Astrocyte of the spinal cord (primary cell): ENCODE results near the gene MDC1.

ENCODE experiments used
- DNase-seq: peaks from one replicate; pipeline ENCODE4 v3.0.0; 2011; ENCODE audit warnings: low read depth, low spot score
- H3K4me3 ChIP-seq: 2 replicates; pipeline ENCODE4 v1.5.1; 2011; ENCODE audit warnings: low read depth, mild to moderate bottlenecking, low read length, moderate library complexity
- in situ Hi-C: cut with HindIII; loops from 2 replicates; pipeline ENCODE4 v1.10.0; 2017; ENCODE audit warnings: low sequenced_read_pairs
- TF ChIP-seq, protein P1 (sequence below): IDR thresholded peaks from 2 replicates; pipeline ENCODE4 v1.5.1; 2012; ENCODE audit warnings: low read depth, mild to moderate bottlenecking, low read length, inconsistent platforms

Gene MDC1

DNA sequence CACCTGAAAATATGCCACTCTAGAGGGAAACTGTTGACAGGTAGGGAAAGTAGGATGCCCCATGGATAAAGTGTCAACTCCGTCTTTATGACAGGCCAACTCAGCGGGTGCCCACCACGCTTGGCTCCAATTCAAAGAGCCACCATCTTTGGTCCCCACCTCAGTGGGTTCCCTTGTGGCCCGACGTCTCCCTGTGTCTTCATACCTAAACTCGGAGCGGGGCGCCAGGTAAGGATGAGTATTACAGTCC lies 277 bp downstream of the MDC1 start:
- TF ChIP-seq, protein P1, sequence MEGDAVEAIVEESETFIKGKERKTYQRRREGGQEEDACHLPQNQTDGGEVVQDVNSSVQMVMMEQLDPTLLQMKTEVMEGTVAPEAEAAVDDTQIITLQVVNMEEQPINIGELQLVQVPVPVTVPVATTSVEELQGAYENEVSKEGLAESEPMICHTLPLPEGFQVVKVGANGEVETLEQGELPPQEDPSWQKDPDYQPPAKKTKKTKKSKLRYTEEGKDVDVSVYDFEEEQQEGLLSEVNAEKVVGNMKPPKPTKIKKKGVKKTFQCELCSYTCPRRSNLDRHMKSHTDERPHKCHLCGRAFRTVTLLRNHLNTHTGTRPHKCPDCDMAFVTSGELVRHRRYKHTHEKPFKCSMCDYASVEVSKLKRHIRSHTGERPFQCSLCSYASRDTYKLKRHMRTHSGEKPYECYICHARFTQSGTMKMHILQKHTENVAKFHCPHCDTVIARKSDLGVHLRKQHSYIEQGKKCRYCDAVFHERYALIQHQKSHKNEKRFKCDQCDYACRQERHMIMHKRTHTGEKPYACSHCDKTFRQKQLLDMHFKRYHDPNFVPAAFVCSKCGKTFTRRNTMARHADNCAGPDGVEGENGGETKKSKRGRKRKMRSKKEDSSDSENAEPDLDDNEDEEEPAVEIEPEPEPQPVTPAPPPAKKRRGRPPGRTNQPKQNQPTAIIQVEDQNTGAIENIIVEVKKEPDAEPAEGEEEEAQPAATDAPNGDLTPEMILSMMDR = no peak
- in situ Hi-C loops = no loop called here
- peak overlapping the region; percentile 78 for H3K4me3 ChIP-seq
- no peak for DNase-seq

DNA sequence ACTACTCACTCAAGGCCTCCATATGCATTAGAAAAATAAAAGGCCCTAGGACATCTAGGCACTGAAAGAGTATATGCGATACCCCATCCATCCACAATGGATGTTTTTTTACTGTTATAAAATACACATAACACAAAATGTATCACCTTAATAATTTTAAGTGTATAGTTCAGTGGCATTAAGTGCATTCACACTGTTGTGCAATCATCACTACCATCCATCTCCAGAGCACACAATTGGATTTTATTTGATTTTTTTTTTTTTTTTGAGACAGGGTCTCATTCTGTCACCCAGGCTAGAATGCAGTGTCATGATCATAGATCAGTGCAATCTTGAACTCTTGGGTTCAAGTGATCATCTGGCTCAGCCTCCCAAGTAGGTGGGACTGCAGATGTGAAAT lies 2.8 kb downstream of the MDC1 start:
- no peak overlapping the region for H3K4me3 ChIP-seq
- DNase-seq = no peak
- TF ChIP-seq, protein P1 = no peak
- in situ Hi-C loops = no loop called here

DNA sequence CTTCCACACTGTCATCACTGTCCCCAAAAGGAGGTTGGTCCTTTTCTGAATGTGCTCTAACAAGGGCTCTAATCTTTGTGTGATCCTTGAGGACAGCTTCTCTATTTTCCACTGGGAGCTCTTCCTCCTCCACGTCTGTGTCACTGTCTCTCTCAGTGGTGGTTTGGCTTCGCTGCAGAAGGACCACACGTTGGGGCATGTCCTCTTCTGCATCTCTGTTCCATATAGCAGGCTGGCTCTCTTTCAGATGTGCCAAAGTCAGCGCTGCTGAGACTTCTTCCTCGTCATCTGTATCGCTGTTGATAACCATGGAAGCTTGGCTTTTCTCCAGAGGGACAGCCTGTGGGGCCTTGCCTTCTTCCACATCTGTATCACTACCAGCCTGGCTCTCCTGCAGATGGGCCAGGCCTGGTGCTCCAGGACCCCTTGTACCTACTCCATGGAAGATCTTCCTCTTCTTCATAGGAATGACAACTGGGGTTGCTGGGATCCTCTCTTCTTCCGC lies 4.6 kb downstream of the MDC1 start:
- in situ Hi-C loops = no loop called here
- TF ChIP-seq, protein P1 = no peak
- no peak for DNase-seq
- no peak overlapping the region for H3K4me3 ChIP-seq

DNA sequence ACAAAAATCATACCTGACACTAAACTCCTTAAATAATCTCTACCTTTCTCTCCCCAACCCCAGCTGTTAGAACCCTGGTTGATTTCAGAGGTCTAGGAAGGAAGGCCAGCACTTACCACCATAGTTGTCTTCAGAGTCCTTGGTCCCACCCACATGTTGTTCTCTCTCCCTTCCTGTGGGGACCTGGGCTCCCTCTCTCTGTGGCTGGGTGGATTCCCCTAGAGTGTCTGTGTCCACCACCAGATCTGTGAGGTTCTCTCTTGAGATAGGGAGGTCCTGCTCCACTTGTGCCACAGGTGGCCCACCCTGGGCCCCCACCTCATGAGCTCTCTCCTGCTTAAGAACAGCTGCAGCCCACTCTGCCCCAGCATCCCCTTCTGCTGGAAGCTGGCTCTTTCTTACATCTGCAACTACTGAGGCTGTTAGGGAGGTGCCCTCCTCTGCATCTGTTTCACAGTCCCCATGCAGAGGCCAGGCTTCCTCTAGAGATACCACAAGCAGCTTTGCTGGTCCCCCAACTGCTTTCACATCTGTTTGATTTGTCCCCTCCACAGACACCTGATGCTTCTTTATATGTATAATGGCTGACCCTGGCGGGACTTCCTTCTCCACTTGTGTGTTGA lies 5.2 kb downstream of the MDC1 start:
- DNase-seq = no peak
- no peak overlapping the region for H3K4me3 ChIP-seq
- in situ Hi-C loops = no loop called here
- TF ChIP-seq, protein P1 = no peak

DNA sequence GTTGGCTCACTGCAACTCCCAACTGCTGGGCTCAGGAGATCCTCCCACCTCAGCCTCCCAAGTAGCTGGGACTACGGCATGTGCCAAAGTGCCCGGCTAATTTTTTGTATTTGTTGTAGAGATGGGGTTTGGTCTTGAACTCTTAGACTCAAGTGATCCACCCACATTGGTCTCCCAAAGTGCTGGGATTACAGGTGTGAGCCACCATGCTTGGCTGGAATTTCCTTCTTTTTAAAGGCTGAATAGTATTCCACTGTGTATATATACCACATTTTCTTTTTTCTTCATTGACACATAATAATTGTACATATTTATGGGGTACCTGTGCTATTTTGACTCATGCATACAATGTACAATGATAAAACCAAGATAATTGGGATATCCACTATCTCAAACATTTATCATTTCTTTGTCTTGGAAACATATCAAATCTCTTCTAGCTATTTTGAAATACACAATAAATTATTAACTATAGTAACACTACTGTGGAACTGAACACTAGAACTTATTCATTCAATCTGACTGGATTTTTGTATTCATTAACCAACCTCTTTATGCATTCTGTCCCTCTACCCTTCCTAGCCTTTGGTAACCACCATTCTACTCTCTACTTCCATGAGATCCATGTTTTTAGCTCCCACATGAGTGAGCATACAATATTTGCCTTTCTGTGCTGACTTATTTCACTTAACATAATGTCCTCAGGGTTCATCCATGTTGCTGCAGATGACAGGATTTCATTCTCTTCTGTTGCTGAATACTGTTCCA lies 7.8 kb downstream of the MDC1 start:
- TF ChIP-seq, protein P1 = no peak
- H3K4me3 ChIP-seq = no peak overlapping the region
- no peak for DNase-seq
- in situ Hi-C loops = no loop called here

DNA sequence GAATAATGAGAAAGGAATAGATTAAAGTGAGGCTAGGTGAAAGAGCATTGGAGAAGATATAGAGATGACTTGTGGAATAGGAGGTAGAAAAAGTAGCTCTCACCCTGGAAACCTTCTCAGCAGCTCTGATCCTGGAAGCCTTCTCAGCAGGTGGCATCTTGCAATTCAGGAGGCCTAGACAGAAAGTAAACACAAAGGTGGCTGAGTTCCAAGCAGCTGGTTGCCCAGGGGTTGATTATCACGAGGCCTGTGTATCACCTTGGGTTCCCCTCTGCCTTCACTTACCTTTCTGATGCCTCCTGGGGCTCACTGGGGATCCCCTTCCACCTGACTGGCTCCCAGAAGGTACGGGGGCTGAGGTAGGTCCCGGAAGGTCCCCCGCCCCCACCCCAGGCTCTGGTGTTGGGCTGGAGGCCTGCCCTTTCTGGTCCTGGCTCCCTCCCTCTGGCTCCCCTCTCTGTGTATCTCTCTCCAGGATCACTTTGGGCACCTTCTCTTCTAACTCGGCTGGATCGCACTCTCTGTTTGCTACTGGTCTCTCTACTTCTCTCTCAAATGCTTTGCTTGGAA lies 9.7 kb downstream of the MDC1 start:
- no peak for DNase-seq
- no peak overlapping the region for H3K4me3 ChIP-seq
- TF ChIP-seq, protein P1 = no peak
- in situ Hi-C loops = no loop called here
